Measurements from ENCODE around the gene TTC13.

The TTC13 gene

DNA sequence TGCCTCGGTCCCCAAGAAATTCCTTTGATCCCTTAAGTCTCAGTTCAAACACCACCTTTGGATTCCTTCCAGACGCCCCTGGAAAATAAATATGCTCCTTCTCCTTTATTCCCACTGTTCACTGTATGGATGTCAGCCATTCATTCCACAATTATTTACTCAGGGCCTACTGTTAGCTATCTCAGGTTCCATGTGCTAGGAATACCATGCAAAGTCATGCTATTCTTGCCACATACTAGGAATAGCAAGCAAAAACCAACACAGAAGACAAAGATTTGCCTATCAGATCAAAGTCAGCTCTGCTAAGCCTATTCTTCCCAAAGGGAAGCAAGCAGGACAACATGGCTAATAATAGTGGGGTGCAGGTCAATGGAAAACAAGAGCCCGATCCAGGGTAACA lies 29.8 kb downstream of the TTC13 start:
- no peak for DNase-seq (ENCODE audit: low read depth)

DNA sequence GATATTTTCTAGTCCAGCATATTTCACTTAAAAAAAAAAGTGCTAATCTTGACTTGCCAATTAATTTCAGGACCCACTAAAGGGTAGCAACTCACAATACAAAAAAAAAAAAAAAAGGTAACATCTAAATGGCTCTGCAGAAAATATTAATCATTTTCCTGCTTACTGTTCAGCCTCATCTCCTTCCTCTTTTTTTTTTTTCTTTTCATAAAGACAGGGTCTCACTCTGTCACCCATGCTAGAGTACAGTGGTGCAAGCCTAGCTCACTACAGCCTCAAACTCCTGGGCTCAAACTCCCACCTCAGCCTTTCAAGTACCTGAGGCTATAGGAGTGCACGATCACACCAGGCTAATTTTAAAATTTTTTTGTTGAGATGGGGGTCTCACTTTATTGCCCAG lies 30.4 kb downstream of the TTC13 start:
- DNase-seq (ENCODE audit: low read depth), result no peak

DNA sequence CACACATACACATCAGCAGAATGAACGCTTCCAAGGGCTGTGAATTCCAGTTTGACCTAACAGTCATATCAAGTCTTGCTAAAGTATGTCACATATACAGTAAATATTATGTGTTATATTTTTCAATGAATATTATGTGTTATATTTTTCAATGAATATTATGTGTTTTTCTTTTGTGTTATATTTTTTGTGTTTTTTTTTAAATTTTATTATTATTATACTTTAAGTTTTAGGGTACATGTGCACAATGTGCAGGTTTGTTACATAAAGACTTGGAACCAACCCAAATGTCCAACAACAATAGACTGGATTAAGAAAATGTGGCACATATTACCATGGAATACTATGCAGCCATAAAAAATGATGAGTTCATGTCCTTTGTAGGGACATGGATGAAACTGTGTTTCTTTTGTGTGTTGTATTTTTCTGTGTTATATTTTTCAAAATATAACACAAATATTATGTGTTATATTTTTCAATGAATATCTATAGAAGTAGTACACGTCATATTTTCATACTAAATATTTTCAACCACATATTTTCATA lies 35.5 kb downstream of the TTC13 start:
- no peak for DNase-seq (ENCODE audit: low read depth)

DNA sequence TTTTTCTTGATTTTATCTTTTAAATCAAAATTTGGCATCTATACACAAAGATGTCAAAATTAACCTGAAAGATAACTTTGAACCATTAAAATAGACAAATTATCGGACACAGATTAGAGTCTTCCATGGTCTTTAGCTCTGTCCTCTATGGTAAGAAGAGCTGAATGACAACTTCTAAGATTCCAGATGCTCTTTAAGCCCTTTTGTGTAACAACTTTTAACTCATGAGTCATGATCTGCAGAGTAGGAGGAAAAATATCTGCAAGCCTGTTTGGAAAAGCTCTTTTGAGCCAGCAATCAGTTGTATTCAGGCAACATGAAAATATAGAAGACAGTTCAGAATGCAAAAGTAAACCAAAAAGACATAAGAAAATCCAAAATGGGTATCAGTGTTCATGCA lies 37.8 kb downstream of the TTC13 start:
- no peak for DNase-seq (ENCODE audit: low read depth)

DNA sequence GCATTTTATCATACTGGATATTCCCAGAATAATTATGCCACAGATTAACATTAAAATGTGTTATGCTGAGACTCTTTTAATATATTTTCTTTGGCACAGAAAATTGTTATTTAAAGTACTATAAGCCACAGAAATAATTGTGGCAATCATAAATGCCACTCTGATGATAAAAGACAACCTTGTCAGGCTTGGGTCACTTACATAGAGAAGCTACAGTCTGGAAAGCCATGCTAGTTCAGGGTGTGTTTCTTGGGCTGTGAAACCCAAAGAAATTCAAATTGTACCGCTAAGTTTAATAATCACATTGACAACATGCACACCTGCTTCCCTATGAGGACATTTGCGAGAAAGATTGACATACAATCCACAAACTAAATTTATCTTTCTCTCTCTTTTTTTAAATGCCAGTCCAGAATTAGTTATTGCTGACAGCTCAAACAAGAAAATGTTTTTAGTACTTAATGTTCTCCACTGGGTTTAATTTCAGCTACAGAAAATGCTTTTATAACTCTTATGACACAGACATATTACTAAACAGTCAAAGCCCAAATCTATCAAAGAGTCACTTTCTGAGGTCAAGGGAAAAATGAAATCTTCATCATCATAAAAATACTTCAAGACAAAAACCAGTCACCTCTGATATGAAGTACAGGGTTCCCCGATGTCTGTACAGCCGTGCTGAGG lies 38.7 kb downstream of the TTC13 start:
- DNase-seq (ENCODE audit: low read depth), result no peak

DNA sequence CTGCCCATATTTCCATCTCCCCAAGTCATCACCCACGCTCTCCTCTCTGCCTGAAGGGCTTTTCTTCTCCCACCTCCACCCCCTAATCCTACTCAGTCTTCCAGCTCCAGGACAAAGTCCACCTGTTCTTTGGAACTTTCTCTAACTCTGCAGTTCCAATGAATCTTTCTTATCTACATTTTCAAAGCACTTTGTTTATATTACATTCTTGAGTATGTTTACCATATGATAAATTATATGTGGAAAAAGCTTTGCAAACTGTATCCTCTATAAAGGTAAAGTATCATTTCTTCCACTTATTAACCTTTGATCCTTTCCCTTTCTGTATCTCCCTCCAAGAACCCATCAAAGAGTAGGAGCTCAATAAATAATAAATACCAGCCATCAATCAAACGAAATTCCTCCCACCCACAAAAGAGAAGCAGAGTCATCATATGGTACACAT lies 39.7 kb downstream of the TTC13 start:
- no peak for DNase-seq (ENCODE audit: low read depth)

DNA sequence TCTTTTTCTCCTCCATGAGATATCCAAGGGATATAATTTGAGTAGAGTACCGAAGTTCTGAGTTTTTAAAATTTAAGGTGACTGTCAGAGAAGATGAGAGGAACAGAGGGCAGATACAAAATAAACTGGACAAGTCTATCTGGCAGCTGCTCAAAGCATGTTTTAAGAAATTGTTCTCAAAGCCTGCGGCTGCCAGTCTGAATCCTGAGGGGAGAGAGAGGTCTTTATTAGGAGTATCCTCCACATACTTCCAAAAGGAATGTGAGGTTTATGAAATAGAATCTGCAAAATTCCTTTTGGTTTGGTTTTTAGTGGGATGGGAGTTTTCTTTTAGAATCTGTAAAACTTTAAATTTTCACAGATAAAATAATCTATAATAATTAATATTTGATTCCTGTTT lies 41.3 kb downstream of the TTC13 start:
- no peak for DNase-seq (ENCODE audit: low read depth)

DNA sequence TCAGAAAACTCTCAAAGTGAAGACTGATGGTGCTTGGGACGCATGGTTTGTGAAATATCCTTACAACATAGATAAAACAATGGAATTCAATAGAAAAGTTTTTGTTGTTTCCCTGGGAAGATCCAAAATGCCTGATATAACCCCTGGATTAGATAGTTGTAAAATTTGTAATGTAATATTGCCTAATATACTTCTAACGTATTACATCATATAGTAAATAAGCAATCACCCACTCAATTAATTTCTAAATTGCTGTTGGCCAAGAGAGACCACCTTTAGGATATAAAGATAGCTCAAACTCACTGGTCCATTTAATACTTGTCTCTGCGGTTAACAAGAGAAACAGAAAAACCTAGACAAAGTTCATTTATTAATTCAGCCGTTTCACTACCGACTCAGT lies 42.2 kb downstream of the TTC13 start:
- DNase-seq (ENCODE audit: low read depth), result no peak

DNA sequence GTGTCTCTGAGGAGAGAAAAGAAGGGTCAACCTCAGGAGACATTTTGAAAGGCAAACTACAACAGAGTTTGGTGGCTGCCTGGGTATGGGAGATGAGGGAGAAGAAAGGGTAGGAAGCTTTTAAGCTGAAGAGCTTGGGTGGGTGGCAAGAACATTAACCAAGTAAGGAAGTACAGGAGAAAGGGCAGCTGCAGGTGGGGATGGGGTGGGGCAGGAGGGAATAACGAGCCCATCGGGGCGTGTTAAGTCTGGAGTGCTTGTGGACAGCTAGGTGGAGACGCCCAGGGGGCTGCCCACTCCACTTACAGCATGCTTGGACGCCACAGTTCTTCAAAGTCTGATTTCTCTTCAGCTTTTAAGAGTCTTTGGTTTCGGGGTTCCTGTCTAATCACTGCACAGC lies 42.8 kb downstream of the TTC13 start:
- DNase-seq (ENCODE audit: low read depth), result no peak

DNA sequence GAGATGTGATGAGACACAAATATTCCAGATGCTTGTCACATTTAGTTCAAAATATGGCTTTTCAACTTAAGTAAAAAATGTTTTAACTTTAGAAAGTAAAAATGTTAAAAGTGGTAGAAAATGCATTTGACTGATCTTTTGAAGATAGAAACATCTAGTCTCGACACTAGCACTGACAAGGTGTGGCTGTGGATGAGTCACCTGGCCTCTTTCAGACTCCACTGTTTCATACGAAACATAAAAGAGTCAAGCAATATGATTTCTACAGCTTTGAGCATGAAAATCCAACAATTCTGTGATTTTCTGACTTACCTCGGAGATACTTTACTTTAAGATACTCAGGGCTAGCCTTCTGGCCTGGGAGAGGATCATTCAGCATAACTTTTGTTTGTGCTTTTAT lies 47.7 kb downstream of the TTC13 start:
- DNase-seq (ENCODE audit: low read depth), result no peak

DNA sequence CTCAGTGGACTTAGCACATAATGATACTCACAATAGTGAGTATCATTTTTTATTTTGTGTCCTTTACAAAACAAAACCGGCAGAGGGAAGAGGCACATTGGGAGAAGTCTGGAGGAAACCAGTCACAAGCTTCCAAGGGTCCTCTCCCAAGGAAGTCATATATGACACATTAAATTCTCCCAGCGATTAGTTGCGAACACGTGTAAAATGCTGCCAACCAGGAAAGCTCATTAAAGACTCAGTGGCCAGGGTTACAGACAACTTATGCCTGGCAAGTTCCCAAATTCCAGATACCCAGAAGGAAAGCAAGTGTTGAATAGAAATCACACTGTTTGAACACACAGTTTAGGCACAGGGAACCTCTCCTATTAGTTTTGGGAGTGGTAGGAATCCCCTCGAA lies 52.5 kb downstream of the TTC13 start:
- DNase-seq (ENCODE audit: low read depth), result no peak

DNA sequence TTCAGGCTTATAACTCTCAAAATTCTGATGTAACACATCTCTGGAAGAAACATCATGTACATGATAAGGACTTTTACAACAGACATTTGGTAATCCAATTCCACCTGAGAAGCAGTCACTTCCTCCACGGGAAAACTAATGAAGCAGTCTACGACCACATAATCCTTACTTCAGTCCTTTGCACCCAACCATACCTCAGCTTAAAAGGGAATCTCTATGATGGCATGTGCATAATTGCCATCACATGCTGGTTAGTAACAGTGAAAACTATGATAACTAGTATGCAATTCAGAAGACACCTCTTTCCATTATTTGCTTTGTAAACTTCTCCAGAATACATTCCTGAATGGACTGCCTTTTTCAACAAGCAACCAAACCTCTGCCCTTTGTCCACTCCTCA lies 53.1 kb downstream of the TTC13 start:
- no peak for DNase-seq (ENCODE audit: low read depth)

DNA sequence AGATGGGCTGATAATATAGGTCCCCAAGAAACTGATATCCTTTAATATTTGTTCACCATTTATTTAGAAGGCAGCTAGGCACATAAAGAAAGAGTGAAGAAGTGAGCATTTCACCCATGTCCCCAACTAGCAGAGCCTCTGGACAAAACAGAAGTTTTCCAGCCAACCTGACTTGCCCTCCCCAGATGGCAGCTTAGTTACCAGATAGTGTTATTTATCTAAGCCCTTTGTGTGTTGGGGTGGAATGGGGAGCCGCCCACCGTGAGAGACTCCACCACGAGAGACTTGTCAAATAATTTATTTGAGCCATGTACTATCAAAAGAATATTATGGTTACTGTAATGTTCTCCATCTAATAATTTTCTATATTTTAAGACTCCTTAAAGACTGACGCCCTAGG lies 55.5 kb downstream of the TTC13 start:
- no peak for DNase-seq (ENCODE audit: low read depth)

DNA sequence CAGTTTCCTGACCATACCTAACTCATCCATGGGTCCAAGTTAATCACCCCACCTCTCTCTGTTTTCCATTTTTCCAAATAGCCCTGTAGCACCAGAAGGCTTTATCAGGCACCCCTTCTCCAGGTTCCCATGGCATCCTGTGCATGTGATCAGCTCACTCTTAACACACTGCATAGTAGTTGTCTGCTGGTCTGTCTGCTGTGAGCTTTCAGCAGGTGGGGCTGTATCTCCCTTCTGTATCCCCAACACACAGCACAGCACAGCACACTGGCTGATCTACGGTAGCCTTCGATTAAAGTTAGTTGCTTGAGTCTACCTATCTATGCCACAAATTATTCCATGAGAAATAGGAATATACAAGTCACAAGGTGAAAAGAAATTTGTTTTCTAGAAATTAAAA lies 56.0 kb downstream of the TTC13 start:
- no peak for DNase-seq (ENCODE audit: low read depth)

DNA sequence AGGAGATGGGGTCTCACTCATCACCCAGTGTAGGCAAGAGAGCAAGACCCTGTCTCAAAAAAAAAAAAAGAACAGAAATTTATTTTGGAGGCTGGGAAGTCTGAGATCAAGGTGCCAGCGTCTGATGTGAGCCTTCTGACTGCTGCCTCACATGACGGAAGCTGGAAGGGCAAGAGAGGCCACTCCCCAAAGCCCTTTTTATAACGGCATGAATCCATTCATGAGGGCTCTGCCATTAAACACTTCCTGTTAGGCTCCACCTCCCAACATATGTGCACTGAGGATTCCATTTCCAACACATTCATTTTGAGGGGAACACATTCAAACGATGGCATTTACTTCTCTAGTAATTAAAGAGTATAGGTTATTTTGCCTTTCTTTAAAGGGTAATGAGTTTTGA lies 59.5 kb downstream of the TTC13 start:
- DNase-seq (ENCODE audit: low read depth), result no peak

DNA sequence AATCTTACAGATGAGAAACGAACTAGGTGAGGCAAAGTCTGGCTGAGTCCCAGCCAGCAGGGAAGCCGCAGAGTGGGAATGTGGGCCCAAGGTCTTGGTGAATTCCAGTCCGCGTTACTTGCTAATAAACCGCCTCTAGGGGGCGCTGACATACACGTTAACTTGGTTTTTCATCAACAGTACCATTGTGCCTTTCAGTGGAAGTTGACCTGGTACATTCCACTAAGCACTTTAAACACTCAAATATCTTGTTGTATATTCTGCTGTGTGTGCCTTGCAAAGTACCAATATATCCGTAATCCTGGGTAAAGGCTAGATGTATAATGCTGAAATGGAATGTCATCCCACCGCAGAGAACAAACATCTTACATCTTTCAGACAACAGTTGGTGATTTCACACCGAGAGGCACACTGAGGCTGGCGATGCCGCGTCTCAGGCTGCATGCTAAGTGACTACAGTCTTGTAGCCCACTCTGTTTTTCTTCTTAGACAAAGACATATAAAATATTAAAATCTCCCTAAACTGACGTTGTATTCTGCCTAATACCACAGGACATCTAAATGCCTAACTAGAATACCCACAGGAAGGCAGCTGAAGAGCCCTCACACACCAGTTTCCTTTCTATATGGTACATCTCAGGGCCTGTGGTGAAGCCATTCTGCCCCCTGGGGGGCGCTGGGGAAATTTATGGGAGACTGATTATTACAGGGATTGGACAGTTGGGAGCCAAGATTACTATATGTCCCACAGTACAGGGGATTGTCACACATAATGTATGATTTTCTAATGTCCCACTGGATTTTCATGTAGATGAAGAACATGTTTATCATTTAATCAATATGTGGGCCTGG lies 61.2 kb downstream of the TTC13 start:
- DNase-seq (ENCODE audit: low read depth), result peak; percentile 47

DNA sequence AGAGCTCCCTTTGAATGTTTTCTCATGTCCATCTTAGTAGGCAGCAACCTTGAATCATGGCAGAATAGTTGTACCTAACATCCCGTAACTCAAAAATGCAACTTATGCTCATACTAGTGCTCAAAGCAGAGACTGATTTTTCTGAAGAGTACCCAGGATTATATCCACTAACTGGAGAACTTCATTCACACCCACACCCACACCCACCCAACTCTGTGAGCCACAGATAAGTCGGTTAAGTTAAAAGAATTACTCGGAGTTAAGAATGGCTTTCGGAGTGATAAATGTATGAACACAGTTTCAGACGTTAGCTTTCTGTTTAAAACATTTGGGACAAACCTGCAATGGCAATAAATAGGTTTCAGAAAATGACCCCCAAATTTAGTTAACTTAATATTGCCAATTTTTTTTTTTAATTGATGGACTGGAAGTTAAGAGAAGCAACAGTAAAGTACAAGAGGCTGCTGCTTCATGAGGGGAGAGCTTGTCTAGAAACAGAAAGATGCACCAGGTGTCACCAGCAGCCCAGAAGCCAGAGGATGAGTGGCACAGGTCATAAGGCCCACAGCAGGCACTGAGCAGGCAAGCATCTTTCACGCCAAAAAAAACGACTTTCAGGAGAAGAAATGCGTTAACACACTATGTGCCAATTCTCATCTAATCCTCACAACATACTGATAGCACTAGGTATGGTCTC lies 61.9 kb downstream of the TTC13 start:
- no peak for DNase-seq (ENCODE audit: low read depth)

DNA sequence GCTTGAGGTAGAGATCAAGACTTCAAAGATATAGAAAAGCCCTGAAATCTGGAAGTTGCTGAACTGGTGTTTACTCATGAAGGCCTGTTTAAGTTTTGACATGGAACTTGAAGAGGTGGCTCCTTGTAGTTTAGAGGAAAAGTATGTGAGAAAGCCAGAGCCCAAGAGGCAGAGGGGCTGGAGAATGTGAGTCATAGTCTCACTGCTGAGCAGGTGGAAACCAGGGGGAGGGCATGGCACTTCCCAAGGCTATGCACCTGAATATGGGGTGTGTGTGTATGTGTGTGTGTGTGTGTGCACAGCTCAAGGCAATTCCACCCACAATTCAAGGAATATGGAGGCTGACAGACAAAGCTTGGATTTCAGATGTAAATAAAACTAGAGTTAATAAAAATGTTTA lies 63.6 kb downstream of the TTC13 start:
- DNase-seq (ENCODE audit: low read depth), result no peak

DNA sequence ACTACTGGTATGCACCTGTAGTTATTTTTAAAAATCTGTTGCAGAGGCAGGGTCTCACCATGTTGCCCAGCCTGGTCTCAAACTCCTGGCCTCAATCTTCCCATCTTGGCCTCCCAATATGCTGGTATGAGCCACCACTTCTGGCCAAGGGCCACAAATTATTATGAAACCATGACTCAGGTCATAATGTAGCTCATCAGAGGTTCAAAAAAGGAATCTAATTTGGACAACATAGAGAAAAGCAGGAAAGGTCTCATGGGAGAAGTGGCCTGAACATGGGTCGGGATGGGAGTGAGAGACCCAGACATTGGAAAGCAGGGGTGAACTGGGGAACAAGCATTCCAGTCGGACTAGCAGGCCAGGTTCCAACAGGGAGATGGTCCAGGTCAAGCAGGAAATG lies 65.2 kb downstream of the TTC13 start:
- no peak for DNase-seq (ENCODE audit: low read depth)

DNA sequence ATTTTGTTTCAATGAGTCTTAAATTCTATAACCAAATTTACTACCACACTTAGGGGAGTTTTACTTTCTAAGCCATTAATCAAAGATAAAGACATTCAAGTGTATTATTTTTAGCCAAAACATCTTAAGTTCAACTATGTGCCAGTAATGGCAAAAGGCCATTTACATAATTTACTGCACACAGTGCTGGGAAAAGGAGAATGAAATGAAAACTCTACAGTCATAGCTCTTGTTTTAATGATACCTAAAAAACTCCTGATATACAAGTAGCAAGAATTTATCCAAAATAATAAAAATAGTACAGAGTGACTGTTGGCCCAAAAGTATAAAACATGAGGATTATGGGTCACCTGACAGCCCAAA lies 67.9 kb downstream of the TTC13 start:
- DNase-seq (ENCODE audit: low read depth), result no peak

DNA sequence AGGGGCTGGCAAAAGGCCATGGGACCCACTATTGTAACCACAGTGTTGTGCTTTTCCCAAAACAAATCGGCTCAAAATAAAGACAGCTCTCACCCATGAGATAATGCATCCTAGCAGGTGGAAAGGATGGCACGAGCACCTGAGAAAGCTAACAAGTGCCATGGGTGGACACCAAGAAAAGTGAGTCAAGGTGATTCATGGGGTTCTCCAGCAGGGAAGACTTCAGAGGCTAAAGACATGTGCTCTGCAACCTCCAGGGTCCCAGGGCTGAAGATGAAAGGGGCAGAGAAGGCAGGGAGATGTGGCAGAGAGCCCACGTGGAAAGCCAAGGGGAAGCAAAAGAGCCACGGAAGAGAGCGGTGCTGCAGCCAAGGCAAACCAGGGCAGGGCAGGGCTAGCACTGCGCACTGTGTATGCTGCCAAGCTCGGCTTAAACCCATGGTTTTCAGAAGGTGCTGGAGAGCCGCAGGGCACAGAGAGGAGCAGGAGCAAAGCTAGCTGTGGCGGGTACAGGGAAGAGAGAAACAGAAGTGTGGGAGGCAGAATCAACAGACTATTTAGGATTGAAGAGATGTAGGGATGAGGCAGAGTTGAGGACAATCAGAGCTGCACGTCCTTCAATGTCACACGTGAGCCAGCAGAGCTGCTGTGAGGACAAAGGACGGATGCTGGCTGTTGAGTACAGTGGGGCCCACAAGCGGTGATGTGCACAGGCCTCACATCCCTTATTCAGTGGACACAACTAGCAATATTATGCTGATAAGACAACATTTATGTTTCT lies 68.5 kb downstream of the TTC13 start:
- no peak for DNase-seq (ENCODE audit: low read depth)

Measured in activated T-helper 1 cell treated with Interleukin-2 at 50 U/mL for 16 hours (primary cell).